ENCODE measurements around the gene FAM222B.

Gene FAM222B

GRCh38 chr17:28717578-28718332 is 124.8 kb downstream of the FAM222B start, which contains the start of gene RAB34:
TSS of gene RAB34 (minus strand) at chr17:28717868. CDS start at chr17:28717266, 602 bp downstream.
- TF ChIP-seq CTCF (IDR thresholded peaks at IDR 0.05; ENCODE audit: insufficient read depth, low read depth, low read length, missing control alignments): no peak
- peak within 1 kb of the TSS; percentile 99 for H3K4me3 ChIP-seq (ENCODE audit: low read length)
- DNase-seq (ENCODE audit: low read depth): peak; percentile 76

DNA sequence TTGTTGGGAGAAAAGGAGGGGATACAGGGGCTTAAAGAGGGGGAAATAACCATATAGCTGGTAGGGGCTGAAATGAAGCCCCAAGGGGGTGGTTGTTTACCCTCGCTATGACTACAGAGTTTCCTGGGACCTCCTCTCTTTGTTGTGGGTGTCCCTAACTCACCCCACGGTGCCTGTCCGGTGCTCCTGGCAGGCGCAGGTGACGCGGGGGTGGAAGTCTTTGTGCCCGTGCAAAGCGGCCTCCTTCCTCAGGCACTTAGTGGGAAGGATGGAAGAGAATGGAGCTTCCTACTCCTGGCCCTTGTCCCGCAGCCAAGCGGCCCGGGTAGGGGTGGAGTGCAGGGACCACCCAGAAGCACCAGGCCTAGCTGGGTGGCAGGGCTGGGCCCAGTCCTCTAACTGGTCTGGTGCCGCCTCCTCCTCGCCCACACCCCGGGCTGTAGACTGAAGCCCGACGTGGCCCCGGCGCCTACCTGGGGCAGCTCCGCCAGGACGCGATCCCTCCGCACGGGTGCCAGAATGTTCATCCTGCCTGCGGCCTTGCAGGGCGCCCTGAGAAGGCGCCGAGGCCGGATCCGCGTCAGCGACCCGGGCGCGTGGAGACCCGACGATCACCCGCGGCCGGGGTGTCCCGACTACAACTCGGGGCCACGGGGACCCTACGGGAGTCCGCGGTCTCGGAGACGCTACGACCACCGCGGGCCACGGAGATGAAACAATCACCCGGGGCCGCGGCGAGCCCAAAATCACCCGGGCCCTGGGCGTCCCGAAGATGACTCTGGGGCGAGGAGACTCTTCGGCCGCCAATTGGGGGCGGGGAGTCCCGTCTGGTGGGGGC is 125.6 kb downstream of the FAM222B start:
- H3K4me3 ChIP-seq (ENCODE audit: low read length): peak overlapping the region; percentile 99
- peak; percentile 44 for DNase-seq (ENCODE audit: low read depth)
- no peak for TF ChIP-seq CTCF (IDR thresholded peaks at IDR 0.05; ENCODE audit: insufficient read depth, low read depth, low read length, missing control alignments)

GRCh38 chr17:28715217-28715616 is 127.4 kb downstream of the FAM222B start:
- H3K4me3 ChIP-seq (ENCODE audit: low read length): no peak overlapping the region
- DNase-seq (ENCODE audit: low read depth): no peak
- TF ChIP-seq CTCF (IDR thresholded peaks at IDR 0.05; ENCODE audit: insufficient read depth, low read depth, low read length, missing control alignments): no peak

GRCh38 chr17:28714281-28714680 is 128.3 kb downstream of the FAM222B start:
- H3K4me3 ChIP-seq (ENCODE audit: low read length): no peak overlapping the region
- no peak for TF ChIP-seq CTCF (IDR thresholded peaks at IDR 0.05; ENCODE audit: insufficient read depth, low read depth, low read length, missing control alignments)
- no peak for DNase-seq (ENCODE audit: low read depth)

DNA sequence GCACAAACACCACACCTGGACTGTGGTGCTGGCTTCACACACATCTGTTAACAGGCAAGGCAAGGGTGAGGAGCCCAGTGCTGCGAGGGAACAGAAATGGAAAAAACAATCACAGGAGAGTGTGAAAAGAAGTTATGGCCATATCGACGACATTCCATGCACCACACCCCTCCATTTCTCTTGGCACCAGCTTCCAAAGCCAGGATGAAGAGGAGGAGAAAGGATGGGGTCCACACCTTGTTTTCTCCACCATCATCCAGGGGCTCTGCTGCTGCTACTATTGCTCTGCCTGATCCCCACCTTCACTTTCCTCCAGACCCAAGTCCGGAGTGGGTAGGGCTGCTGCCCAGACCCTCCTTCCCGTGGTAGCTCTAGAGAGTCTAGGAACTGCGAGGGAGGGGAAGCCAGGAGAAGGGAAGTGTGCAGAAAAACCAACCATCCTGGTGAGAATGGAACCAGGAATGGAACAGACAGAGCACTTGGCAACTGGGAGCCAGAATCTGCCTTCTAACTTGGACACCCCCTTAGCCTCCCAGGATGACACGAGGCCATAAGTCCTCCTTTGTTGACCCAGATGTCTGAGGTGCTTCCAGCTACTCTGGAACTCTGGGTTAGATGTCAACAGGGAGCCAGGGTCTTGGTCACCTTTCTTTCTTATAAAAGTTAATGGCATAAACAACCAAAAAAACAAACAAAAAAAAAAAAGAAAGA is 129.7 kb downstream of the FAM222B start:
- no peak for TF ChIP-seq CTCF (IDR thresholded peaks at IDR 0.05; ENCODE audit: insufficient read depth, low read depth, low read length, missing control alignments)
- no peak overlapping the region for H3K4me3 ChIP-seq (ENCODE audit: low read length)
- DNase-seq (ENCODE audit: low read depth): no peak

DNA sequence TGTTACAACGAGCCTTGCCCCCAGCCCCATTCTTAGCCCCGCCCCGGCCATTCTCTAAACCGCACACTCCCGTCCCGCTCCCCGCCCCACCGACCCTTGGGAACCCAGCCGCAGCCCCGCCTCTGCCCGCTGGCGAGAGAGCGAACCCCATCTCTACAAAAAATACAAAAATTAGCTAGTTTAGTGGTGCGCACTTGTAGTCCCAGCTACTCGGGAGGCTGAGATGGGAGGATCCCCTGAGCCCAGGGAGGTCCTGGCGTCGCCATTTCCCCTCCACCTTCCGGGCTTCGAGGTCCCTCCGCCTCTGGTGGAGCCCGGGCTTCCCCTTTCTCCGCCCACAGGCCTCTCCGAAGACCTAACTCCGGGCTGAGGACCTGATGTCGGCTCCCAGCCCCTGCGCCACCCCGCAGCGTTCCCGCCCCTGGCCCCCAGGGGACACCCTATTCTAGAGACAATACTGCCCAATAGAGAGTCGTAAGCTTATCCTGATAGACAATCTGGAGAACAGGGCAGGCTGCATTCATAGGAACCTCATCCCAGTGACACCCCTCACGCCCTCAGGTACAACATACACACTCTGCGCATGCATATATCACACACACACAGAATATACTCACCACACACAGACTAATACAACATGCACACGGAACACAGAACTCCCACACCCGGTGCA is 130.4 kb downstream of the FAM222B start:
- H3K4me3 ChIP-seq (ENCODE audit: low read length): no peak overlapping the region
- TF ChIP-seq CTCF (IDR thresholded peaks at IDR 0.05; ENCODE audit: insufficient read depth, low read depth, low read length, missing control alignments): no peak
- no peak for DNase-seq (ENCODE audit: low read depth)

All from epithelial cell of esophagus (primary cell).